GM13977 (cell line): ENCODE measurements around the gene FLOT1.

Experiments used
- DNase-seq: peaks from one replicate; pipeline ENCODE4 v3.0.0; 2012; ENCODE audit warnings: low spot score
- in situ Hi-C: fragments of 300-500 bp; cut with MboI; formaldehyde crosslinking; loops from one replicate; pipeline ENCODE4 v1.12.0; 2022; ENCODE audit warnings: low sequenced_read_pairs, low pct_unique_long_range_greater_than_20kb, mixed read lengths, inconsistent platforms; ENCODE audit not compliant: unreplicated experiment
- TF ChIP-seq, protein P1 (sequence below): IDR thresholded peaks from 2 replicates; pipeline ENCODE4 v1.5.1; 2012; ENCODE audit warnings: mild to moderate bottlenecking, control low read depth; ENCODE audit not compliant: insufficient read depth; ENCODE audit errors: extremely low read depth, missing control alignments

Gene FLOT1

DNA sequence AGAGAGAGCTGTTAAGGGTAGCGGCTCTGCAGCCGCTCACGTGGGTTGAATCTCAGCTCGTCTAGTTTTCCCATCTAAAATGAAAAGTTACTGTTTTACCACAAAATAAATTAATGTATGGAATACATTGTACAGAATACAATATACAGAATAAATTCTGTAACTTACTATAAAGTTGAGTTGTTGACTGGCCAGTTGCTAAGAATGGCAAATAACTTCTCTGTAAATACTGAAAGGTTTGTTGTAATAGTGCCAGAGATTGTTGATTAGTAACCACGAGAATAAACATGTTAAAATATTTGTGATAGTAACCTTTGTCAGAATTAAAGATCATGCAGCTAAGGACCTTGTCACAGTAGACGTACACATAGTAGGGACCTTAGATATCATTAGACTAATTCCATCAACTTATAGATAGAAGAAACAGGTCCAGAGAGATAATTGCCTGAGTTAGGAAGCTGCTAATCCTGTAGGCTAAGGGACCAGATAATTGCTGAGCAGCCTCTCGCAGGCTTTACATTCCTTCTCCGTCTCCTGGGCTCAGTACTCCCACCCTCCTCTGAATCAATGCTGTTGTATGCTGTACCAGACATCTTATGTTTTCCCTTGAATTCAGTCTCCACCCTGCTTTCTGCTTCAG, 51.2 kb downstream of the FLOT1 start:
- in situ Hi-C loops: no loop called here
- TF ChIP-seq, protein P1, sequence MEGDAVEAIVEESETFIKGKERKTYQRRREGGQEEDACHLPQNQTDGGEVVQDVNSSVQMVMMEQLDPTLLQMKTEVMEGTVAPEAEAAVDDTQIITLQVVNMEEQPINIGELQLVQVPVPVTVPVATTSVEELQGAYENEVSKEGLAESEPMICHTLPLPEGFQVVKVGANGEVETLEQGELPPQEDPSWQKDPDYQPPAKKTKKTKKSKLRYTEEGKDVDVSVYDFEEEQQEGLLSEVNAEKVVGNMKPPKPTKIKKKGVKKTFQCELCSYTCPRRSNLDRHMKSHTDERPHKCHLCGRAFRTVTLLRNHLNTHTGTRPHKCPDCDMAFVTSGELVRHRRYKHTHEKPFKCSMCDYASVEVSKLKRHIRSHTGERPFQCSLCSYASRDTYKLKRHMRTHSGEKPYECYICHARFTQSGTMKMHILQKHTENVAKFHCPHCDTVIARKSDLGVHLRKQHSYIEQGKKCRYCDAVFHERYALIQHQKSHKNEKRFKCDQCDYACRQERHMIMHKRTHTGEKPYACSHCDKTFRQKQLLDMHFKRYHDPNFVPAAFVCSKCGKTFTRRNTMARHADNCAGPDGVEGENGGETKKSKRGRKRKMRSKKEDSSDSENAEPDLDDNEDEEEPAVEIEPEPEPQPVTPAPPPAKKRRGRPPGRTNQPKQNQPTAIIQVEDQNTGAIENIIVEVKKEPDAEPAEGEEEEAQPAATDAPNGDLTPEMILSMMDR: no peak
- DNase-seq: no peak

- peak; percentile 87 for DNase-seq
- in situ Hi-C loops: no loop called here
Measured at GRCh38 chr6:30690403-30691207, 51.9 kb downstream of the FLOT1 start, which contains the start of gene NRM. NRM (minus strand) TSS chr6:30690984; CDS start chr6:30690974, 10 bp downstream.

GRCh38 chr6:30689985-30690384, 52.5 kb downstream of the FLOT1 start:
- no peak for DNase-seq
- in situ Hi-C loops: no loop called here
- TF ChIP-seq, protein P1: no peak

More at GRCh38 chr6:30690403-30691207, 51.9 kb downstream of the FLOT1 start, which contains the start of gene NRM:
- TF ChIP-seq, protein P1: no peak

DNA sequence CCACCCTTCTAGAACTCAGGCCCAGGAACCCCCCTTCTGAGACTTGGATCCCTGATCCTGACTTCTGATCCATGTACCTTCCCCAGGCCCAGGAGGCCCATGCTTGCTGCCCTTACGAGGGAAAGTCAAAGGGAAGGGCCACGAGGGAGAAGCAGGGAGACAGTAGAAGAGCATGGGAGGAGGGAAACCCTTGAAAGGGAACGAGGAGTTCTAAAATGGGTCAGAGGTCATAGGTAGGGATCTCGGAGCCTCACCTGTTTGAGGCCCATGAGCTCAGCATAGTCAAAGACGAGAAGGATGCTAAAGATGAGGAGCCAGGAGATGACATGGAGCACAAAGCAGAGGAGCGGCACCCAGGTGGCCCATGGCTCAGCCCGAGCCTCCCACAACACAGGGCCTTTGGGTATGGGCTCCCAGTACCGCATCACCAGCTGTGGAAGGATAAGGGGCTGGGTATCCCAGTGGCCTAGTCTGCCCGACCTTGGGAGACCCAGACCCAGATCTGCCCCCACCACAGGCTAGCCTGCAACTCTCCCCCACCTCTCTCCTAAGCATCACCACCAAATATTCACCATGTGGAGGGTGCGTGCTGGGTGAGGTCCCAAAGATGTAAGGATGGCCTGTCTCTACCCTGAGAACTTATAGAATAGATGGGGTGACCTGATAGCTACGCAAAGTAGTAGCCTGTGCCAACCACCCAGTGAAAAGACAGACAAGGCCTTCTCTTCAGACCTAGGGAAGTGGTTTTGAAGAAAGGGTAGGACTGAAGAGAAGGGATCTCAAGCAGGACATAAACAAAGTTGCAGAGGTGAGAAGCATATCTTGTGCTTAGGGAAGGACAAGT, 53.2 kb downstream of the FLOT1 start:
- in situ Hi-C loops: no loop called here
- TF ChIP-seq, protein P1: no peak
- no peak for DNase-seq

DNA sequence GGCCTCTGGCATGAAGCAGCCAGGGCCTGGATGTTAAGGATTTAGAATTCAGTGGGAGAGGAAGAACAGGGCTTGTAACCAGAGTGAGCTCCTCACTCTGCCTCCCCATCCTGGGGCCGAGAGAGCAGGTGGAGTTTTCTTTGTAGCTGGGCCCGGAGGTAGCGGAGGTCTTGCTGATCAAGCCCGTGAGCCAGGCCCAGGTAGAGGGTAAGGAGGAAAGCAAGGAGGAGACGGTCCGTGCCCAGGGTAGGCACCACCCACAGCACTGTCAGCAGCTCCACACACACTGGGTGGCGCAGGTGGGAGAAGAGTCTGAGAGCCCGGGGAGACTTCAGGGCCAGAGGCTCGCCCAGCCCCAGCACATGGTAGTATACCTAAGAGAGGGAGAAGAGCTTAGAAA, 53.9 kb downstream of the FLOT1 start:
- no peak for DNase-seq
- in situ Hi-C loops: no loop called here
- TF ChIP-seq, protein P1: peak; percentile 33
